GM18858 (cell line): ENCODE data around the gene RAB32.
A peak's percentile ranks its signal among the peaks of the same experiment; 100 is the strongest.
"Not testable (repeated sequence)": the region's sequence is repeated elsewhere in the genome, so short reads cannot be mapped to it uniquely, and the experiment has no call there.

Experiments
- ATAC-seq: cut with Tn5 transposase; IDR thresholded peaks from one replicate; pipeline ENCODE4 v1.9.1; 2021; ENCODE audit not compliant: unreplicated experiment

The RAB32 gene

GRCh38 chr6:146543211-146543939, at the start of gene RAB32:
Gene RAB32, plus strand, starts transcription at chr6:146543833. Its CDS starts 39 bp downstream, at chr6:146543872.
- peak; percentile 50 for ATAC-seq

GRCh38 chr6:146498309-146498708, 45.3 kb upstream of the RAB32 start:
- no peak for ATAC-seq

- no peak for ATAC-seq
These were observed 40.5 kb upstream of the RAB32 start for GRCh38 chr6:146503096-146503495.

- no peak for ATAC-seq
These were observed 28.4 kb upstream of the RAB32 start for GRCh38 chr6:146515212-146515611.

GRCh38 chr6:146526192-146526591, 17.4 kb upstream of the RAB32 start:
- no peak for ATAC-seq

- ATAC-seq, result no peak
These were observed 10.9 kb upstream of the RAB32 start for GRCh38 chr6:146532702-146533101.

- no peak for ATAC-seq
These were observed 787 bp upstream of the RAB32 start for GRCh38 chr6:146542881-146543210.

- ATAC-seq, result no peak
These were observed 445 bp downstream of the RAB32 start for GRCh38 chr6:146543940-146544615.

GRCh38 chr6:146544616-146545182, 1.1 kb downstream of the RAB32 start:
- no peak for ATAC-seq

- no peak for ATAC-seq
These were observed 1.9 kb downstream of the RAB32 start for GRCh38 chr6:146545581-146545980.

- ATAC-seq, result no peak
These were observed 2.9 kb downstream of the RAB32 start for GRCh38 chr6:146546443-146547043.

GRCh38 chr6:146547889-146548288, 4.3 kb downstream of the RAB32 start:
- ATAC-seq, result no peak

- no peak for ATAC-seq
These were observed 5.3 kb downstream of the RAB32 start for GRCh38 chr6:146548898-146549374.

- no peak for ATAC-seq
These were observed 7.3 kb downstream of the RAB32 start for GRCh38 chr6:146550911-146551310.

GRCh38 chr6:146551545-146551944, 7.9 kb downstream of the RAB32 start:
- no peak for ATAC-seq

- ATAC-seq, result no peak
These were observed 9.9 kb downstream of the RAB32 start for GRCh38 chr6:146553377-146554135.

GRCh38 chr6:146560607-146561006, 17.0 kb downstream of the RAB32 start:
- no peak for ATAC-seq

GRCh38 chr6:146566661-146567060, 23.0 kb downstream of the RAB32 start:
- ATAC-seq, result not testable (repeated sequence)

- ATAC-seq, result not testable (repeated sequence)
These were observed 25.0 kb downstream of the RAB32 start for GRCh38 chr6:146568619-146569018.

GRCh38 chr6:146574211-146574610, 30.6 kb downstream of the RAB32 start:
- no peak for ATAC-seq

- ATAC-seq, result no peak
These were observed 34.4 kb downstream of the RAB32 start for GRCh38 chr6:146578054-146578453.
